ENCODE results near the gene TPRA1.
A peak's percentile ranks its signal among the peaks of the same experiment; 100 is the strongest.

The TPRA1 gene

DNA sequence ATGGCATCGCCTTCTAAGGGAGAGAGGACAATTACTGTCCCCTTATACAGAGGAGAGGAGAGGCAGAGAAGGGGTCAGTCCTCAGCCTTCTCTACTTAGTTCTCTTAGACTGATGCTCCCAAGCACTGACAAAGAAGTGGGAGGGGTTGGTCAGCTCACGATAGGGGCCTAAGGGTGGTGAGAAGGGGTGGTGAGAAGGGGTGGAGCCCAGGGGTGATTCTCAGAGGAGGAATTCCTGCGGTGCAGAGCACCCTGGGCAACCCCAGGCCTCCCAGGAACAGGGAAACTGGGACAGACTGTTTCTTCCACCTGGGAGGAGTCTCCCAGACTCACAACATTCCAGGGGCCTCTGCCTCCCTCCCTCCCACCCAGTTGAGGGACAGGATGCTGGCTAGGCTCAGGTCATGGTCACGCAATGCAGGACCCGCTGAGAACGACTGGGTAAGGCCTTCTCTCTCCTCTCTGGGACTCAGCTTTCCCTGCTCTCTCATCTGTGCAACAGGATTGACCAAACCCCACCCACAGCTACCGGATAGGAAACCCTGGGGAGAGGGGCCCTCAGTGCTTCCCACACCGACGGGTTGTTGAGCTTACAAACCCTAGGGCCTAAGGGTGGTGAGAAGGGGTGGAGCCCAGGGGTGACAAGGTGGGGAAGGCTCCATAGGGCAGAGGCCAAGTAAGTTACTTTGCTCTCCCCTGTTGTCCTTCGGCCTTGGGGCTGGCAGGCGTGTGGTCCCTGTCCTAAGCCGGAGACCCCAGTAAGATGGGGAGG, 1.5 kb downstream of the TPRA1 start:
- no peak for DNase-seq

DNA sequence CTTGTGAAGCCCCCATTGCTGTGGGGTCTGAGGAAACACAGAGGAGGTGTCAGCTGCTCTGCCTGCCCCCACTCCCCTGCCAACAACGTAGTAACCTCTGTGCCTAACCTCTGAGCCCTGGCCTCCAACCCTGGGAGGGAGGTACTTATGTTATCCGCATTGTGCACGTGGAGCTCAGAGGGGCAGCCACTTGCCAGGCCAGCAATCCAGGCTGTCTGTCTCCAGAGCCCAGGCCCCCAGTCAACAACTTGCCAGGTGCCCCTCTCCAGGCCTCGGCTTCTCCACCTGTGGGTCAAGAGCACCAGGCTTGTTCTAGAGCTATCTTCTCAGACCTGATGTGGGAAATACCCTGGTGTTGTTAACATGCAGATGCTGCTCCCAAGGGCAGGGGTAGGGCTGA, 2.7 kb downstream of the TPRA1 start:
- no peak for DNase-seq

- no peak for DNase-seq
These were observed 4.6 kb downstream of the TPRA1 start for GRCh38 chr3:127585813-127586413.

DNA sequence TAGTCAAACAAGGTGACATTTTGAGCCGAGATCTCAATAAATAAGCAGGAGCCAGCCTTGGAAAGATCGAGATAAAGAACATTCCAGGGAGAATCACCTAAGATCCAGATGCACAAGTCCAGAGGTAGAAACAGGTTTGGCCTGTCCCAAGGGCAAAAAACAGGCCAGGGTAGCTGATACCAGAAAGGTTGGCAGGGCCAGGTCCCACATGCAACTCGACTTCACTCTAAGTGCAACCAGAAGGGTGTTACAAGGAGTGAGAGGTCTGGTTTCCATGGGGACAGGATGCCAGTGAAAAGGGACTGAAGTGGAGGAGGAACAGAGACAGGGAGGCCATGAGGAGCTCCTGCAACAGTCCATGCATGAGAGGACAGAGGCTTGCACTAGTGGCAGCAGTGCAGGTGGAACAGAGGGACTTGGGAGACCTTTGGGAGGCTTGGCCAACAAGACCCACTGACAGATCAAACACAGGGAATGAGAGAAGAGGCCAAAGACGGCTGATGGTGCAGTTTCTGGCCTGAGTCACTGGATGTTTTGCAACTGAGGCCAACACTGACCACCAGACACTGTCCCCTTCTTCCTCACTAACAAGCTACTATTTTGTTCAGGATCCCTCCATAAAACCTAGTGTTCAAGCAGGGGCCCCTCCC, 5.2 kb downstream of the TPRA1 start:
- no peak for DNase-seq

- no peak for DNase-seq
These were observed 5.8 kb downstream of the TPRA1 start for GRCh38 chr3:127584734-127585133.

DNA sequence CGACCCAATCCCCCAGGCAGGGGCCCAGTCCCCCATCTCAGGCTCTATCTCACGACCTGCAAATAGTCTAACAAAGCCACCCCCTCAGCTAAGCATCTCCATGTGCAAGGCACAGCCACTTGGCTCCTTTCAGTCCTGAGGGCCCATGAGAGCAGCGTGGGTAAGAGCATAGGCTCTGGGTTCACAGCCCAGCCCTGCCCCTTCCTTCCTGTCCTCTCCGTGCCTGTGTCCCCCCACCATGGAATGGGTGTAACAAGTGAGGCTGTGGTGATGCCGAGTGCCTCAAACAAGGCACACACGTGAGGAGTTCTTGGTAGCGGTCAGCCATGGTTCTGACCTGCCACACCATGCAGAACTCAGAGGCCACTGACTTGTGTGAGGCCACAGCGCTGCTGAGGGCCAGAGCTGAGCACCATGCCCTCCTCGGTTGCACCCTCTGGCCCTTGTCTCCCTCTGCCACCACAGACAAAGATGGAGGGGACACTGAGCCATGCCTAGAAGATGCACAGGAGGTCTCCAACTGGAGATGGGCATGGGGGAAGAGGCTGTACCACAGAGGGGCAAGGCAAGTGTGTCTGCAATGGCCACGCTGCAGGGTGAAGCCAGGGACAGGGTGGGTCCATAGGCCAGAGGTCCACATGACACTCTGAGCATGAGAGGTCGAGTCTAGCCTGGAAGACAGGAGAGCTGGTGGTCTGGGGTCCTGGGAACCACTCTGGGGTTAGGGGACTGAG, 10.0 kb downstream of the TPRA1 start:
- DNase-seq = no peak

DNA sequence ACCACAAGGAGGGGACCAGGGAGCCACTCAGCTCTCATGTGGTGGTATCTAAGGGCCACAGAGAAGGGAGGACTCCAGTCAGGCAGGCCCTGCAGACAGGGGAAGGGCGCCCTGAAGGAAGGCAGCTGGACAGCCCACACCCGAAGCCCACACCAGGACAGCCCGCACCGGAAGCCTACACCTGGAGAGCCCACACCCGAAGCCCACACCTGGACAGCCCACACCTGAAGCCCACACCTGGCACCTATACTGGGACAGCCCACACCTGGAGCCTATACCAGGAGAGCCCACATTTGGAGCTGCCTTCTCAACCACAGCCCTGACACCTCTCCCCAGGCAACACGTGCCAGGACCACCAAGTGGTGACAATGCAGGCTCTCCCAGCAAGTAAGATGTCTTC, 11.7 kb downstream of the TPRA1 start:
- DNase-seq = no peak

DNA sequence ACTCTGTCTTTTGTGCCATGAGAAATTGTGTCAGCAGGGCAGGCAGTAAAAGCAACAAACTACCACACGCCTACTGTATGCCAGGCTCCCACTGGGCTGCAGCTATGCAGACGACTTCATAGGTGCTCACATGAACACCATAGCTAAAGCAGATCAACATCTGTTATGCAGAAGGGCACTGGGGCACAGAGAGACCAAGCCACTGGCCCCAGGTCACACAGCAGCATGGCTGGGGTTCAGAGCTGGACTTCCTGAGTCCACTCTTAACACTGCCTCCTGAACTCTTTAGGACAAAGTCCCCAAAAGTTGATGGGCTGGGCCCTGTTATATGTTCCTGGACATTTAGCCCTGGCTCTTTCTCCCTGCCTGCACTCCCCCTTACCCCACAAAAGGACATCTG, 12.4 kb downstream of the TPRA1 start:
- DNase-seq = no peak

- DNase-seq = no peak
These were observed 13.1 kb downstream of the TPRA1 start for GRCh38 chr3:127577448-127577847.

- peak; percentile 87 for DNase-seq
These were observed 15.4 kb downstream of the TPRA1 start for GRCh38 chr3:127574880-127575878.

DNA sequence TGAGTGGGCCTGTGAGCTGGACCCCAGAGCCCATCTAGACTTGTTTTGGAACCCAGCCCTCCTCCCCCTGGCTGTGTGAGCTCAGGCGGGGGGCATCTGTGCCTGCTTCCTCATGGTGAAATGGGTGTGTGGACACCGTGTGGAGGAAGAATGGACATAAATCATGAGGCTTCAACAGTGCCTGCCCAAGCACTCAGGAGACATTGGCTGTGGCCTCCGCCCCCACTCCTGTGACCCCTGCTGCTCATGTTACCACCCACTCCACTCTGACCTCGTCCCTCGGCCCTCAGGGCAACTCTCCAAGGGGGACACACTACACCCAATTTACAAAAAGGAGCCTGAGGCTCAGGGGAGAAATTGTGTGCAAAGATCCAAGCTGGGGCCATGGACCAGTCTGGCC, 16.6 kb downstream of the TPRA1 start:
- no peak for DNase-seq

DNA sequence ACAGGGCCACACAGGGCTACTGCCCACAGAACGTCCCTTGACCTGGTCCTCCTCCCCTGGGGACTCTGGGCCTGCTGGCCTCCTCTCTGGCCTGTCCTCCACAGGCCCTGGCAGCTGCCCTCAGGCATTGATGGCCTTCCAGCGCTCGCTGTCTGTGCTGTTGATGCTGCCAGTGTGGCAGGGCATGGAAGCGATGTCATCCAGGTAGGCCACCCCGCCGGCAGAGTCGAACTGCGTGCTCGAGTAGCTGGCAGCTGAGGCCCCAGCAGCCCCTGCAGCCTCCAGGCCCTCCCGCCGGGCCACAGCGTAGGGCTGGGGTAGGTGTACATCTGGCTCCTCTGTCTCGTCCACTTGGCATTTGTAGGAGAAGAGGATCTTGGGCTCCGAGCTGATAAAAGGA, 17.1 kb downstream of the TPRA1 start:
- no peak for DNase-seq

GRCh38 chr3:127572735-127573134, 17.8 kb downstream of the TPRA1 start:
- DNase-seq = no peak

- DNase-seq = no peak
These were observed 18.3 kb downstream of the TPRA1 start for GRCh38 chr3:127572186-127572585.

- DNase-seq = no peak
These were observed 20.0 kb downstream of the TPRA1 start for GRCh38 chr3:127570520-127570919.

DNA sequence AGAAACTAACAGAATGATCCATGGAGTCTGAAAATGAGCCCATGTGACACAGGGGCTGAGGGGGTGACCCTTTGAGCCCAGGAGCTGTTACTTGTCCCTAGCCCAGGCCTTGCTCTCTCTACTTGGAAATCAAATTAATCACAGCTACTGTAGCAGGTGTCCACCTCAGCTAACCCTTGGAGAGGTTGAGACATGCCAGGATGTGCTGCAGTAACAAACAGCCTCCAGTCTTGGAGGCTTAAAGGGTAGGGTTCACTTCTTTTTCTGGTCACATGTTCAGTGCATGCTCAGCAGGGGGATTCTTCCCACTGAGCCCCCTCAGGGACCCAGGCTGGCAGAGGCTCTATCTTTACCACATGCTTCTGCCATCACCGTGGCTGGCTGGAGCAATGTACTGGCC, 21.4 kb downstream of the TPRA1 start:
- DNase-seq = no peak

GRCh38 chr3:127568586-127568985, 21.9 kb downstream of the TPRA1 start:
- DNase-seq = no peak

- no peak for DNase-seq
These were observed 23.7 kb downstream of the TPRA1 start for GRCh38 chr3:127566833-127567232.

GRCh38 chr3:127565711-127566110, 24.8 kb downstream of the TPRA1 start:
- DNase-seq = no peak

DNA sequence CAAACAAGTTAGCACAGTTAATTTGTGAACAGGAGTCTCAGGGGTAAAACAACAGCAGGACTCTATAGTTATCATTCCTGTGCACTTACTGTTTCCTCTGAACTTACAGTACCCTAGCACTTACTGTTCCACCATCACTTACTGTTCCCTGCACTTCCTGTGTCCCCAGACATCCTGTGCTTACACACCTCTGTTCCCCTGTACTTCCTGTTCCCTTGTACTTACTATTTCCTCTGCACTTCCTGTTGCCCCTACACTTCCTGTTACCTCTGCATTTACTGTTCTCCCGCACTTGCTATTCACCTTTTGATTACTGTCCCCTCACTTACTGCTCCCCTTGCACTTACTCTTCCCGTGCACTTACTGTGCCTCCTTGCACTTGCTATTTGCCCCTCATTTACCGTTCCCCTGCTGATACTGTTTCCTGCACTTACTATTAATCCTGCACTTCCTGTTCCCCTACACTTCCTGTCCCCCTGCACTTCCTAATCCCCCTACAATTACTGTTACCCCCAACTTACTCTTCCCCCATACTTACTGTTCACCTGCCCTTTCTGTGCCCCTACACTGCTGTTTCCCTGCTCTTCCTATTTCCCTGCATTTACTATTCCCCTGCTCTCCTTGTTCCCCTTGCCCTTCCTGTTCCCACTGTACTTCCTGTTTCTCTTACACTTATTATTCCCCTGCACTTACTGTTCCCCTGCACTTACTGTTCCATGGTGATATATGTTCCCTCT, 30.3 kb downstream of the TPRA1 start:
- no peak for DNase-seq

- no peak for DNase-seq
These were observed 34.0 kb downstream of the TPRA1 start for GRCh38 chr3:127556565-127556964.

DNA sequence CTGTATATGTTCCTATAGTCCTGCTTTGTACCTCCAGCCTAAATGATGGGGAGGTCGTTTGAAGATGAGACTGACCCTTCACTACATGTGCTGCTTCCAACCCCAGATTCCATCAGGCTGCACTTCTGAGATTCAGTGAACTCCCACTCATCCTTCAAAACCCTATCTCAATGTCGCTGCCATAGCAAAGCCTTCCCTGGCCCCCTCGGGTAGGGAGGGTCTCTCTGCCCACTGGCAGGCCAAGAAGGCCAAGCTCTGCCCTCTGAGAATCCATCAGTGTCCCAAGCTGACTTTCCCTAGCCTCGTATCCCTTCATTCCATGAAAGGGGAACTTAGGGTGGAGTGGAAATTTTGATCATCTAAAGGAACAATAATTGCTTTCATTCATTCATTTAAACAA, 35.4 kb downstream of the TPRA1 start:
- no peak for DNase-seq

Measured in NCI-H1436 (cell line).